K562 (cell line): ENCODE data around the gene SECISBP2. TPM values are rescaled to one million over a fixed set of nuclear protein-coding genes. Genes with fewer than 3 reads are reported as not detected.
A peak's percentile ranks its signal among the peaks of the same experiment; 100 is the strongest.

Source experiments
- CAMTA2 ChIP-seq: fragments of 250-450 bp; sonication (Bioruptor Pico); conservative IDR thresholded peaks from 2 replicates; pipeline ENCODE4 v1.5.1; 2022
- CREM ChIP-seq: IDR thresholded peaks from 2 replicates; pipeline ENCODE4 v1.6.1; 2014; ENCODE audit warnings: antibody characterized with exemption, low read depth
- ERF ChIP-seq: fragments of 450-650 bp; formaldehyde crosslinking; IDR thresholded peaks from 2 replicates; pipeline ENCODE4 v1.4.0; 2020; ENCODE audit warnings: mild to moderate bottlenecking, mixed read lengths
- FOSL1 ChIP-seq: fragments of 200-800 bp; sonication (Bioruptor generic); conservative IDR thresholded peaks from 2 replicates; pipeline ENCODE4 v1.6.1; 2016; ENCODE audit warnings: missing genetic modification characterization, missing compliant biosample characterization
- FOXP1 ChIP-seq: sonication (generic); formaldehyde crosslinking; IDR thresholded peaks from 2 replicates; pipeline ENCODE4 v1.8.0; 2022; ENCODE audit warnings: mild to moderate bottlenecking, missing genetic modification reagents
- MTA1 ChIP-seq: fragments of 450-650 bp; IDR thresholded peaks from 2 replicates; pipeline ENCODE4 v1.6.1; 2017; ENCODE audit warnings: borderline replicate concordance
- NONO ChIP-seq, 2 experiments: fragments of 200-400 bp in 1 of 2; fragments of 450-650 bp in 1 of 2; formaldehyde crosslinking in 1 of 2; IDR thresholded peaks; 2 replicates each; pipeline ENCODE4 v1.6.1; 2017; ENCODE audit warnings: low read depth in 2 of 2, mild to moderate bottlenecking in 2 of 2, moderate library complexity in 2 of 2, low read length in 1 of 2
- PHF21A ChIP-seq: fragments of 450-650 bp; IDR thresholded peaks from 2 replicates; pipeline ENCODE4 v1.6.1; 2017; ENCODE audit warnings: low read depth, borderline replicate concordance
- POU5F1 ChIP-seq: fragments of 150-350 bp; IDR thresholded peaks from 2 replicates; pipeline ENCODE4 v1.6.1; 2014; ENCODE audit warnings: borderline replicate concordance, low read length, low read depth, mild to moderate bottlenecking; ENCODE audit not compliant: partially characterized antibody
- SIN3B ChIP-seq: fragments of 450-650 bp; IDR thresholded peaks from 2 replicates; pipeline ENCODE4 v1.6.1; 2017; ENCODE audit warnings: low read depth, mild to moderate bottlenecking, moderate library complexity
- SMARCA5 ChIP-seq: fragments of 450-650 bp; IDR thresholded peaks from 2 replicates; pipeline ENCODE4 v1.6.1; 2016
- SNIP1 ChIP-seq: fragments of 450-650 bp; IDR thresholded peaks from 2 replicates; pipeline ENCODE4 v1.7.1; 2017; ENCODE audit warnings: low read depth, mild to moderate bottlenecking
- SNRNP70 ChIP-seq: fragments of 200-400 bp; formaldehyde crosslinking; optimal IDR thresholded peaks from 2 replicates; pipeline ENCODE3; 2017; ENCODE audit warnings: low read depth, low read length
- SPI1 ChIP-seq: IDR thresholded peaks from 2 replicates; pipeline ENCODE4 v1.6.1; 2011; ENCODE audit warnings: low read depth, low read length, control low read depth, borderline replicate concordance
- TAF1 ChIP-seq: IDR thresholded peaks from 2 replicates; pipeline ENCODE4 v1.6.1; 2011; ENCODE audit warnings: mild to moderate bottlenecking, low read length, moderate library complexity; ENCODE audit not compliant: insufficient read depth, control insufficient read depth, severe bottlenecking; ENCODE audit errors: extremely low read depth
- TARDBP ChIP-seq: fragments of 450-650 bp; IDR thresholded peaks from 2 replicates; pipeline ENCODE4 v1.6.1; 2016
- TEAD4 ChIP-seq, 2 experiments: sonication (generic) in 1 of 2; formaldehyde crosslinking in 1 of 2; IDR thresholded peaks; 2 replicates each; pipeline versions ENCODE4 v1.6.1 to v1.8.0; 2012 to 2022; ENCODE audit warnings: borderline replicate concordance in 1 of 2, inconsistent platforms in 1 of 2, low read length in 1 of 2, mild to moderate bottlenecking in 1 of 2, missing genetic modification reagents in 1 of 2
- XRCC4 ChIP-seq: IDR thresholded peaks from one replicate; pipeline ENCODE4 v1.6.1; 2011; ENCODE audit not compliant: insufficient read depth, insufficient read length; ENCODE audit errors: extremely low read depth
- YY1 ChIP-seq, 3 experiments: IDR thresholded peaks; 2 replicates each; pipeline ENCODE4 v1.6.1; 2011; ENCODE audit warnings: low read length in 2 of 3, mild to moderate bottlenecking in 2 of 3, moderate library complexity in 2 of 3, borderline replicate concordance in 1 of 3, control low read depth in 1 of 3, low read depth in 1 of 3; ENCODE audit not compliant: insufficient read depth in 3 of 3, insufficient replicate concordance in 2 of 3, control insufficient read depth in 1 of 3, insufficient read length in 1 of 3; ENCODE audit errors: extremely low read depth in 1 of 3
- ZC3H4 ChIP-seq: sonication (generic); formaldehyde crosslinking; IDR thresholded peaks from 2 replicates; pipeline ENCODE4 v1.9.0; 2021; ENCODE audit warnings: missing genetic modification reagents, borderline replicate concordance
- ZNF384 ChIP-seq: IDR thresholded peaks from 2 replicates; pipeline ENCODE4 v1.6.1; 2012; ENCODE audit warnings: low read depth, low read length, improper control_type of control experiment
- ZNF668 ChIP-seq: fragments of 250-450 bp; sonication (Bioruptor Pico); IDR thresholded peaks from 2 replicates; pipeline ENCODE4 v1.8.0; 2022; ENCODE audit warnings: mild to moderate bottlenecking, inconsistent platforms
- ZNF695 ChIP-seq: fragments of 450-650 bp; formaldehyde crosslinking; IDR thresholded peaks from 2 replicates; pipeline ENCODE4 v1.4.0; 2020; ENCODE audit warnings: mild to moderate bottlenecking, moderate library complexity
- polyA plus RNA-seq, 8 experiments: library from polyadenylated mRNA; depleted of rRNA in 4 of 8; stranded (reverse) in 5 of 8; unstranded in 3 of 8; fragments of >200 nt; fragmentation: Nextera tagmentation in 2 of 8; fragmentation: Illumina TruSeq in 1 of 8; extraction: Ambion mirVana in 2 of 8; extraction: Trizol in 1 of 8; gene quantifications; 2 replicates each; pipeline versions ENCODE4 v1.2.1 to v1.2.3, GENCODE V29; 2011 to 2014; ENCODE audit warnings: inconsistent platforms in 1 of 8, missing spikeins in 1 of 8
- total RNA-seq, 7 experiments: library from RNA; depleted of rRNA in 6 of 7; stranded (reverse); fragments of >200 nt in 6 of 7; fragmentation: Illumina TruSeq in 2 of 7; extraction: Trizol in 2 of 7; gene quantifications; 2 replicates each; pipeline versions ENCODE4 v1.2.1 to v1.2.3, GENCODE V29; 2011 to 2021; ENCODE audit warnings: low replicate concordance in 1 of 7
- TF ChIP-seq, protein P1 (sequence below): fragments of 450-650 bp; IDR thresholded peaks from 2 replicates; pipeline ENCODE4 v1.6.1; 2016; ENCODE audit warnings: mild to moderate bottlenecking

SECISBP2 gene
- total and polyA plus RNA-seq, 9 of the 15 experiments (the other 6 are each of a cell fraction or from before 2014, with no cell fraction given) = 3.2 to 41.6 (median 26.1) TPM

DNA sequence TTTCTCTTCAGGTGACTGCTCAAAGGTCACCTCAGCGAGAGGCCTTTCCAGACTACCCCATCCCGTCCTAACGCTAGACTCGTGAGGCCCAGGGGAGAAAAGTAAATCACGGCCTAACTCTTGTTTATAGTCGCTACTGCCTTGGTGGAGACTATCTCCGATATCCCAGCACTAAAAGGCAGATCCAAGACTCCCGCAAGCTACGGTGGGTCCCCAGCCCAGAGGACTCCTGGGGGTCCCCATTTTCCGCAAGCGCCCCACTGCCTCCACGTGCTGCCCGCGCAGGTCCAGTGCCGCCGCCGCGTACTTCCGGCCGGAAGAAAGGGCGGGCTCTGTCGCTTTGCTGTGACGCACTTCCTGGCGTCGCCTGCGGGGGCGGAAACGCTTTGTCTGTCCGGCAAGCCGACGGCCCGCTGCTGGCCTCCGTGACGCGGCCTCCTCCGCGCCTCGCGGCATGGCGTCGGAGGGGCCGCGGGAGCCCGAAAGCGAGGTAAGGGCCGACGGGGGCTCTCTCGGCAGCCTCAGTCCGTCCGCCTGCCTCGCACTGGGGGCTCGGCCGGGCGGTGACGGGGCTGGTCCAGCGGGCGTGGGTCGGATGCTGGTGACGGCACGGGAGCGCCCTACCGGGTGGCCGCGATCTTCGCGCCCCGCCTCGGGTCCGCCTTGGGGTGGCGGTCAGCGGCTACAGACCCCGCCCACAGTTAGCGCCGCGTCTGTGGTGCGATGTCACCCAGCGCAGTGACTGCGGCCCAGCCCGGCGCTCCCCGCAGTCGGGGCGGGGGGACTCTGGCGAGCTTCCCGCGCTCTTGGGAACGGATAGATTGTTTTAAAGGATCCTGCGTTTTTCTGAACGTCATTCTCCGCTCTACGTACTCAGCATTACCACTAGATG, at the start of gene SECISBP2 (continued):
- peak in 2 of 3 experiments; percentile 18 to 53 for TF ChIP-seq YY1 (IDR thresholded peaks at IDR 0.05; ENCODE audit: borderline replicate concordance in 1 of 3, control insufficient read depth in 1 of 3, extremely low read depth in 1 of 3, insufficient read depth in 3 of 3, insufficient read length in 1 of 3, insufficient replicate concordance in 2 of 3, low read depth in 1 of 3, low read length in 2 of 3)
- peak; percentile 98 for TF ChIP-seq MTA1
- no peak for TF ChIP-seq TARDBP
- TF ChIP-seq SMARCA5 = no peak
- TF ChIP-seq FOXP1 = peak; percentile 87
- TF ChIP-seq XRCC4 = no peak
- no peak for TF ChIP-seq CAMTA2 (CRISPR knock-in tag)
- no peak for TF ChIP-seq ZNF695 (CRISPR knock-in tag)
- TF ChIP-seq ZNF384 = no peak
- 0 out of 2 replicates have a peak, but pooled peaks have one; percentile 14 for TF ChIP-seq TEAD4 (IDR thresholded peaks at IDR 0.05; ENCODE audit: low read length)
- TF ChIP-seq TEAD4 (CRISPR knock-in tag; IDR thresholded peaks at IDR 0.05; ENCODE audit: borderline replicate concordance) = no peak
- peak; percentile 26 to 90; a peak in 3 of 4 replicates for TF ChIP-seq NONO (IDR thresholded peaks at IDR 0.05; ENCODE audit: low read depth in 2 of 2, low read length in 1 of 2)
- no peak for TF ChIP-seq ZC3H4 (CRISPR knock-in tag)
- TF ChIP-seq TAF1 = peak; percentile 64
- no peak for TF ChIP-seq SPI1
- TF ChIP-seq ZNF668 = no peak
- 0 out of 2 replicates have a peak, but pooled peaks have one; percentile 15 for TF ChIP-seq ERF (CRISPR knock-in tag)
- no peak for TF ChIP-seq SNIP1
- TF ChIP-seq POU5F1 = no peak
- TF ChIP-seq, protein P1, sequence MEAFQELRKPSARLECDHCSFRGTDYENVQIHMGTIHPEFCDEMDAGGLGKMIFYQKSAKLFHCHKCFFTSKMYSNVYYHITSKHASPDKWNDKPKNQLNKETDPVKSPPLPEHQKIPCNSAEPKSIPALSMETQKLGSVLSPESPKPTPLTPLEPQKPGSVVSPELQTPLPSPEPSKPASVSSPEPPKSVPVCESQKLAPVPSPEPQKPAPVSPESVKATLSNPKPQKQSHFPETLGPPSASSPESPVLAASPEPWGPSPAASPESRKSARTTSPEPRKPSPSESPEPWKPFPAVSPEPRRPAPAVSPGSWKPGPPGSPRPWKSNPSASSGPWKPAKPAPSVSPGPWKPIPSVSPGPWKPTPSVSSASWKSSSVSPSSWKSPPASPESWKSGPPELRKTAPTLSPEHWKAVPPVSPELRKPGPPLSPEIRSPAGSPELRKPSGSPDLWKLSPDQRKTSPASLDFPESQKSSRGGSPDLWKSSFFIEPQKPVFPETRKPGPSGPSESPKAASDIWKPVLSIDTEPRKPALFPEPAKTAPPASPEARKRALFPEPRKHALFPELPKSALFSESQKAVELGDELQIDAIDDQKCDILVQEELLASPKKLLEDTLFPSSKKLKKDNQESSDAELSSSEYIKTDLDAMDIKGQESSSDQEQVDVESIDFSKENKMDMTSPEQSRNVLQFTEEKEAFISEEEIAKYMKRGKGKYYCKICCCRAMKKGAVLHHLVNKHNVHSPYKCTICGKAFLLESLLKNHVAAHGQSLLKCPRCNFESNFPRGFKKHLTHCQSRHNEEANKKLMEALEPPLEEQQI = no peak
- TF ChIP-seq SNRNP70 = no peak
- TF ChIP-seq CREM = peak; percentile 98
- TF ChIP-seq FOSL1 = peak; percentile 50
- TF ChIP-seq PHF21A = no peak; the same call in 1 of the 2 replicates
- peak; percentile 95 for TF ChIP-seq SIN3B
